NCI-H2171 treated with DMSO at 0.1 percent for 48 hours (cell line): ENCODE results near the gene EYA3.
"Not testable (repeated sequence)": the region's sequence is repeated elsewhere in the genome, so short reads cannot be mapped to it uniquely, and the experiment has no call there.

Source experiments
- DNase-seq: peaks from one replicate; lab custom pipeline; 2025; lab: John Stamatoyannopoulos, UW

Gene EYA3

DNA sequence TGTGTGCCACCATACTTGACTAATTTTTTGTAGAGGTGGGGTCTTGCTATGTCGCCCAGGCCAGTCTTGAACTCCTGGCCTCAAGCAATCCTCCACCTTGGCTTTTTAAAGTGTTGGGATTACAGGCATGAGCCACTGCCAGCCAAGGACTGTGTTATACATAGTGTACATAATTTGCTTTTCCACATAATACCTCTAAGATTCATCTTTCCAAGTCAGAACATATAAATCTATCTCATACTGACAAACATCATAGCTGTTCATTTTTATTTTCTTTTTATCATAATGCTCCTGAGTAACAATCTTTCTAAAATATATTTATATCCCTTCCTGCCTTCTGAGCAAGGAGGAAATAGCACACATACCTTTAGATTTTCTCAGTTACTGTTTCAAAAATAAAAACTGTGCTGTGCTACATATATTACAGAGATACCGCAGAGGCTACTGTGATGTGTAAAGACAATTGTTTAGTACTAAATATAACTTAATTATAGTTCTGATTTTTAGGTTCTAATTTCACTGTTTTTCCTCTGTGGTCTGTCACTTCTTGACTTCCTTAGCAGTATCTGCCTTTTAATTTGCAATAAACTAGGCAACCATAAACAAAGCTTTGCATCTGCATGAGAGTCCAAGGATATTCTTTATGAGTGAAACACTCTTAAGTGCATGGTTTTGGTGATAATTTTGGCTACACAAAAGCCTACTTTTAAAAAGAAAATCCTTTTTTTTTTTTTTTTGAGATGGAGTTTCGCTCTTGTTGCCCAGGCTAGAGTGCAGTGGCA, 59.3 kb downstream of the EYA3 start:
- no peak for DNase-seq

DNA sequence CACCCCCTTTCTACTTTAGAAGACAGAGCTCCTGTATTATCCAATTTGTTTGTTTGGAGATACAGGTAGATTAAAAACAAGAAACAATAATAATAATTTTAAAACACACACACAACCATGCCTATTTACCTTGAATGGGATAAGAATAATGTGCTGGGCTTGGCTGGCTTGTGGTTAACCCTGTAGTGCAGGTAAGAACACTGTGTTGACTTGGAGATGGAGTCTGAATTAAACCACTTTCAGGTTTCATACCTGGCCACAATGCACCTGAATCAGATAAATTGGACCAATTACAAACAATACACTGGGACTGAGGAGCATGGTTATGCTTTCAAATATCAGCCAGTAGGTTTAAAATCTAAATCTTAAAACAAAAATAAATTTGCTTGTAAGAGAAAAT, 60.8 kb downstream of the EYA3 start:
- no peak for DNase-seq

DNA sequence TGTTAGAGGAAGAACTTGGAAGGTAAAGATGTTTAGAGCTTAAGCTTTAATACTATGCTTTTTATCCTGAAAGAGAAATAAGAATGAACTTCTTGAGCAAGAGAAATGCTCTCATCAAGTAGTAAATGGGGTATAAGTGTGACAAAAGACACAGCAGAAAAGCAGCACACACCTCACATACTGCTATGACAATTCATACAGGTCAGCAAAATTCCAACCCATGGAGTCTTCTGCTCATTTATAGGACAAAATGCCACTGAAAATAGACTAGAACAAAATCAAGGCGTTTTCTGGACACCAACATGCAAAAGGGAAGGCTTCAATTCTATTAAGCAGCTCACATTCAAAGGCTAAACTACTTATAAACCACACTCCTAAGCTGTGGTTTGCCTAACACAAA, 61.2 kb downstream of the EYA3 start:
- DNase-seq: no peak

DNA sequence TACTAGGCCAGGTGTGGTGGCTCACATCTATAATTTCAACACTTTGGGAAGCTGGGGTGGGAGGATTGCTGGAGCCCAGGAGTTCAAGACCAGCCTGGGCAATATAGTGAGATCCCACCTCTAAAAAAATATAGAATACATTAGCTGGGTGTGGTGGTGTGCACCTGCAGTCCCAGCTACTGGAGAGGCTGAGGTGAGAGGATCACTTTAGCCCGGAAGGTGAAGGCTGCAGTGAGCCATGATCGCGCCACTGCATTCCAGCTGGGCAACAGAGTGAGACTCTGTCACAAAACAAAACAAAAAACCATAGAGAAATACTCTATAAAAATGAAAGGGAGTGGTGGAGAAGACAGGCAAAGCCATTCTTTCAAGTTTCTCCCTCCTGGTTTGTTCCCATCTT, 62.1 kb downstream of the EYA3 start:
- no peak for DNase-seq

DNA sequence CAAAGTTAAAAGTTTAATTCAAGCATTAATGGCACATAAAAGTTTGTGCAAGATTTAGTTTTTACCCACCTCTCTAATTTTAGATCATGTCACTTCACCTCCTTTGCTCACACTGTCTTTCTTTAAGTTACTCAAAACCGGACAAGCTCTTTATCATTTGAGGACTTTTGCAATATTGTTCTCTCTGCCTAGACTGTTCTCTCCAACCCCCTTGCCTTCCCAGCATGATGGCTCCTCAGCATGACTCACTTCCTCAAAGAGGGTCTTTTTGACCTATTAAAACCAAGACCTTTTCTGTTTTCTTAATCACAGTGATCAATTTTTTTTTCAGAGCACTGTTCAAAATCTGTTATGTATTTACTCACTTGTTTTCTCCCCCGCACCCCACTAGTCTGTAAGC, 67.3 kb downstream of the EYA3 start:
- no peak for DNase-seq

DNA sequence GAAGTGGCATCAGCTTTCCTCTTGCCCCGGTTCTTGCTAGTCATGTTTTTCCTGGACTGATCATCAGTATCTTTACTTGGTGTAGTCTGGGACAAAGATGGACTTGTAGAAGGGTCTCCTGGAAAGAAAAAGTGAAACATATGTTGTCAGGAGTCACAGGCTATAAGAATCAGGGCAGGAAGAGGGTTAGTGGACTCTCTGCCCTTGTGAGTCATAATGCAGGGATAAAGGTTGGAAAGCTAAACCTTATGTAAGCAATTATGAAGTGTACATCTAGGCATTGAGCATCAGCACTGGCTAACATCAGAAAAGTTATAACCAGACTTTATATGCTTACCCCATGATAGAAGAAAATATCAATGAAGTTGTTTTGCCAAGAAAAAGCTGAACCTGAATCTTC, 77.4 kb downstream of the EYA3 start:
- no peak for DNase-seq

DNA sequence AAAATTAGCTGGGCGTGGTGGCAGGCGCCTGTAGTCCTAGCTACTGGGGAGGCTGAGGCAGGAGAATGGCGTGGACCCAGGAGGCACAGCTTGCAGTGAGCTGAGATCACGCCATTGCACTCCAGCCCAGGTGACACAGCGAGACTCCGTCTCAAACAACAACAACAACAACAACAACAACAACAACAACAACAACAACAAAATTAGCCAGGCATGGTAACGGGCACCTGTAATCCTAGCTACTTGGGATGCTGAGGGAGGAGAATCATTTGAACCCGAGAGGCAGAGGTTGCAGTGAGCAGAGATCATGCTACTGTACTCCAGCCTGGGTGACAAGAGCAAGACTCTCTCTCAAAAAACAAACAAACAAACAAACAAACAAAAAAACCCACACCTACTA, 85.3 kb downstream of the EYA3 start:
- DNase-seq: not testable (repeated sequence)

DNA sequence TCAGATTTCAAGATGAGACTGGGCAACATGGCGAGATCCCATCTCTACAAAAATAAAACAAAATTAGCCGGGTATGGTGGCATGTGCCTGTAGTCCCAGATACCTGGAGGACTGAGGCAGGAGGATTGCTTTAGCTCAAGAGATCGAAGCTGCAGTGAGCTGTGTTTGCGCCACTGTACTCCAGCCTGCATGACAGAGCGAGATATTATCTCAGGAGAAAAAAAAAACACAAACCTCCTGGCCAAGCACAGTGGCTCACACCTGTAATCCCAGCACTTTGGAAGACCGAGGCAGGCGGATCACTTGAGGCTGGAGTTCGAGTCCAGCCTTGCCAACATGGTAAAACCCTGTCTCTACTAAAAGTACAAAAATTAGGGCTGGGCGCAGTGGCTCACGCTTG, 85.8 kb downstream of the EYA3 start:
- DNase-seq: no peak

DNA sequence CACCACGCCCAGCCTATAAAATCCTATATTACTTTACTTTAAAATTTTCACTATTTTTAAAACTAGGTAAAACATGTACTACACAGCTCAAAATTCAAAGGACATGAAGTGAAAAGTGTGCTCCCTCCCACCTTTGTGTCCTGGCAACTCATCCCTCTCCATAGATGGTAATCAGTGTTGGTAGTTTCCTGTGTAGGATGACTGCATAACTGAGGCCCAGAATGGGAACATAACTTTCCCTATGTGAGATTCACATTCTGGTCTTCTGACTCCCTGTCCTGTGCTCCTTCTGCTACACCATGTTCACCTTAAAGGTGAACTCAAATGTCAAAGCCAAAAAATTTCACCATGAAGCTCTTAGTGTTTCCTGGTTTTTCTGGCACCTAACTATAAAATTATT, 89.4 kb downstream of the EYA3 start:
- DNase-seq: no peak

DNA sequence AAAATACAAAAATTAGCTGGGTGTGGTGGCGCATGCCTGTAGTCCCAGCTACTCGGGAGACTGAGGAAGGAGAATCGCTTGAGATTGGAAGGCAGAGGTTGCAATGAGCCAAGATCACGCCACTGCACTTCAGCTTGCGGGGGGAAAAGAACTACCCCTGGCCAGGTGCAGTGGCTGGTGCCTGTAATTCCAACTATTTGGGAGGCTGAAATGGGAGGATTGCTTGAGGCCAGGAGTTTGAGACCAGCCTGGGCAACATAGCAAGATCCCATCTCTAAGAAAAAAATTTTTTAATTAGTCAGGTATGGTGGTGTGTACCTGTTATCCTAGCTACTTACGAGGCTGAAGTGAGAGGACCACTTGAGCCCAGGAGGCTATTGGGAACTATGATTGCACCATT, 93.9 kb downstream of the EYA3 start:
- not testable (repeated sequence) for DNase-seq

DNA sequence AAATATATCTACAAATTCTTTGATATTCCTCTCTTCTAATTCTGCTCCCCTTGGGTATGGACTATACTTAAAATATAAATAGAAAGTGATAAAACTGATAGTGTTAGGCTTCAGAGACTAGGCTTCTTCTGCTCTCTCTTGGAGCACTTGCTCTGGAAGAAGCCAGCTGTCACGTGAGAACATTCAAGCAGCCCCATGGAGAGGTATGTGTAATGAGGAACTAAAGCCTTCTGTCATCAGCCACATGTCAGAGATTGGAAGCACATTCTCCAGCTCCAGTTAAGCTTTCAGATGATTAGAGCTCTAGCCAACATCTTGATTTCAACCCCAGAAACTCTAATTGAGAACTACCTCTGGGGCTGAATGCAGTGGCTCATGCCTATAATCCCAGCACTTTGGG, 94.3 kb downstream of the EYA3 start:
- DNase-seq: peak; percentile 35

DNA sequence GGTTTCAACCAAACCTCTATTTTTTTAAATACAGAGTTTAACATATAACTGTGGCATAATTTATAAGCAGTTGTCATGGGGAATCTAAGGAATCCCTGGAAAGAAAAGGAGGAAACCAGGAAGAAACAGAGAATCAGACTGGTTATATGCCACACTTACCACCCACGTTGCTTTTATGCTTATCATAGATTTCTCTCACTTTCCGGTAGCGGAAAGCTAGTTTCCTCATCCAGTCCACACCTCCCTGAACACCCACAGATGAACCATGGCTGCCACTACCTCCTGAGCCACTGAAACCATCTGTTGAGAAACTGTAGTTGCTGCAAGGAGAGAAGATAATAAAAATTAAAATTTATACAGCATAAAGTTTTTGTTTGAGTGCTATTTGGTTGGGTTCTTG, 95.2 kb downstream of the EYA3 start:
- DNase-seq: no peak

DNA sequence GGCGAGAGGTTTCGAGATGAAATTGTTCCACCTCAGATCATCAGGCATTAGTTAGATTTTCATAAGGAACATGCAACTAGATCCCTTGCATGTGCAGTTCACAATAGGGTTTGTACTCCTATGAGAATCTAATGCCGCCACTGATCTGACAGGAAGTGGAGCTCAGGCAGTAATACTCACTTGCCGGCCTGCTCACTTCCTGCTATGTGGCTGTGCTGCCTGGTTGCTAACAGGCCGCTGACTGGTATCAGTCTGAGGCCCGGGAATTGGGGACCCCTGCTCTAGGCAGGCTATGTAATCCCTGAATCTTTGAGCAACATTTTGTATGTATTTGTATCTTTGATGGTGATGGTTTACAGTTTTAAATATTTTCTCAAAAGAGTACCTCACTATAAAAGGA, 96.1 kb downstream of the EYA3 start:
- no peak for DNase-seq

DNA sequence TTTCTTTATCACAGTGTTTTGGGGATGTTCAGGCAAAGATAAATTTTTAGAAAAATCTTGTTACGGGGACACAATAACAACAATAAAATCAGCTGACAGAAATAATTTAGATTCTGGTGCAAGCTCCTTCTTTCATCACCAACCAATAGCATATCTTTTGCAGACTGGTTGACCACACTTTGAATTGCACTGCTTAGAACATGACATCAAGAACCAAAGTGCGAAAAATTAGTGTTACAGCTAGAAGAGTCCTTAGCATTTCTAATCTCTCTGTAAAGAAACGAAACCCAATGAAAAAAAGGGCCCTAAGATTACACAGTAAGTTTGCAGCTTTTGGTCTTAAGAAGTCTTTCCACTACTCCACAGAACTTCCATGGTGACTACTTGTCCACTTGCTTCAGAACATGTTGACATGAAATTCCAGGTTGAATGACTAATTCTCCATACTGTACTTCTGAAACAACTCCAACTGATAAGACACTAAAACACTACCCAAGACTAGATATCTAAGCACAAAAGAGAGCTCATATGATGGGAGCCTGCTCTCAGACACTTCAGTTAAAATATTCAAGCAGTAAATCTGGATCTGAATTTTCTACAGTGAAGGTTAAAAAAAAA, 97.4 kb downstream of the EYA3 start:
- DNase-seq: no peak

DNA sequence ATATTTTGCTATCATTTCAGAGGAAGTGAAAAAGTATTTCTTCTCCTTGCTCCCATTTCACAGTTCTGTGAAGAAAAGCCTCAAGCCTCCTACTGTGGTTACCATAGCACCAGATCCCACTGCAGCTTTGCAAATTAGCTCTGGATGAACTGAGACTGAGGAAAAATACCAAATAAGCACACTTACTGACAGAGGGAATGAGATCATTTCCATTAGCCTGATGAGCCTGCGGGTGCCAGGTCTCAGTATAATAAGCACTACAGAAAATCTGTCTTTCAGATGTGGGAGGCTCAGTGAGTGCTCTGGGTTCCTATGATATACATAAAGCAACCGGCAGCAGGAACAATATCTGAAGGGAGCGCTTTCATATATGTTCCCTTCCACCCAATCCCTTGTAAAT, 107.3 kb downstream of the EYA3 start:
- DNase-seq: no peak

DNA sequence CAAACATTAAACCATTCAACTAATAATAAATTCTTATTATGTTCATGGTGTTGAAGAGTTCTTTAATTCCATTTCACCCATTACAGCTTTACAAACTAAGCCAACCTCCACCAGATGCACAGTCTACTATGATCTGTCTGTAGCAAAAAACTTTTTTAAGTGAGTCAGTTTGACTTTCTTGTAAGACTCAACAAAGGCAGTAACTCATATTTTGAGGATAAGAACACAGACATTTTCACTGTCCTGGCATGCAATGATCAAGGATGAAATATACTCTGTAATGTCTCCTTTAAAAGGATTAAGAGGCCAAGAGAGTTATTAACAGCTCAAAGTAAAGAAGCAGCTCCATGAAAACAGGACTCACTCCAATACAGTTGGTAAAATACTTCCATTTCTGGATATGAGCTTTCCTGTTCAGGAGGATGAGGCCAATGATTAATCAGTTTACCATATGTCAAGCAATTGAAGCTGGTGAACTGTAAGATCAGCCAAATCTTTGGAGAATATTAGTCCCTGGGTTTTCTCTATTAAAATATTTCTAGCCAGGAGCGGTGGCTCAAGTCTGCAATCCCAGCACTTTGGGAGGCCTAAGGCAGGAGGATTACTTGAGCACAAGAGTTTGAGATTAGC, 108.1 kb downstream of the EYA3 start:
- no peak for DNase-seq

DNA sequence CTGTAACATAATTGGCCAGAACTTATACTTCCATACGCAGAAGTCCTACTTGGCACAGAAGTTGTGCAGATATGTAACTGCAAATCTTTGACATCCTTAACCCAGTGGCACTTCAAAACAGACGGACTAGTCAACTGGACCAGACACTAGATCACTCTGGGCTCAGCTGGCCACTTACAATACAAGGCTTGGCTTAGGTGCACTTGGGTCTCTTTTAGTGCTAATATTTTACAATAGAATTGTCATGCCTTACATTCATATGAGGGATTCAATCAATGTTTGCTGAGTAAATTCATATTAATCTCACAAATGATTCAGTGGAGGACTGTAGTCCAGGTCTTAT, 108.6 kb downstream of the EYA3 start:
- no peak for DNase-seq

DNA sequence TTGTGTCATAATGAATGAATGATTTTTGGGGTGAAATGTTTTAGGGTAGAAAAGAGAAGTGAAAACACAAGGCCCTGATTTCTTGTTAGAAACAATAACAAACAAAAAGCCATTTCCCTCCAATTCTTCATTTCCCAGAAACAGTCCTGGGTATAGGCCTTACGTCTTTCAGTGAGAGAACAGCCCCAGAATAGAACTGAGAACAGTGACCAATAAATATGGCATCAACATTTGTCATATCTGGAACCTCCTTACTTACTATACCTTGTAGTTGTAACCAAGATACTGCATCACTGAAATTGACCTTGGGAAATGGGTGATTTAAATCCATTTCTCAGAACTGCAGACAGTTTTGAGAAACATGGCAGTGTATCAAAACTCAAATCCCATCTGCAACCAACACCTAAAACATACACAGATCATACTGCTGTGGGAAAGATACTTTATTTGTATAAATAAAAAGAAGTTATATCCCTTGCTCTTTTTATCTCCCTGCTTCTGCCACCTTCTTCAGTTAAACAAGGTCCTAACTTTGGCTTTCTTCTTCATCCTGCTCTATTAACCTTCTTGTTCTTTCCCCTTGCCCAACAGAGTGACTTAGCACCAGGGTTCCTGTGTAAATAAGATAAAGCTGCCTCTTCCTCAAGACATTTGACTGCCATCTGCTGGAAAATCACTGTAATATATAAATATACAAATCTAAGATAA, 109.1 kb downstream of the EYA3 start:
- peak; percentile 69 for DNase-seq

DNA sequence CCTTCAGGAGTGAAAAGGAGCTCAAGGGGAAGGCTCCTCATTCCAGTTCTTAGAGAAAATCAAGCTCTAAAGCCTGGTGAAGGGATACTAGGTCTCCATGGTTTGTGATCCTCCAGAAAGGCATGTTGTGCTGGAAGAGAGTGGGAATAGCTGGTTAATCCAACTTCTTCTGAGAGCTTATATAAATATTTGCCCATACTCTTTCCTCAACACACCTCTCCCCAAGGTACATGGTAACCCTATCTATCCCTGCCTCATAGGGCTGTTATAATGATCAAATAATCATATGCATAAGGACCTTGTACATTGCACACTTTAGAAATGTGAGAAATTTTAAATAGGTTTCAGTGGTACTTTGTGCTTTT, 114.0 kb downstream of the EYA3 start:
- DNase-seq: no peak

DNA sequence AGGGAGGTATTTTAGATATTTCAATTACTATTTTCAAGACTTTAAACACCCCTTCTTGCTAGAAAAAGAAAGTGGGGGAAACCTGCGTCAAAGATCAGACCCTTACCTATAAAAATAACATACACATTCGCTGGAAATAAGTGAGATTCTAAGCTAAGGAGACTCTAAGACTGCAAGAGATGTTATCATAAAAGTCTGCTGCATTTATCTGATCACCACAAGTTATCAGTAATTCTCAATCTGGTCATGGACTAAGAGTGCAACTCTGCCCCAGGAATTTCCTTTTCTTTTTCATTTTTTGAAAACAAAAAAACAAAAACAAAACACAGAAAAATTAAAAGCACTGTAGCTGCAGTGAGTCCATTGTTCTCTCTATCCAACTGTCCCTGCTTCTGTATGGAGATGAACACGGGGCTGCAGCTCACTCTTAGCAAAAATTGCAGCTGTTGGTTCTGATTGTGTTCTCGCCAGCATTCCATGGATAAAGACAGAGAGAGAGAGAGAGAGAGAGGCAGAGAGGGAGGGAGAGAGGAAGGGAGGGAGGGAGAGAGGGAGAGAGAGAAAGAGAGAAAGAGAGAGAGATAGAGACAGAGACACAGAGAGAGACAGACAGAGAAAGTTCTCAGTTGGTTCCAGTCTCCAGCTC, 114.5 kb downstream of the EYA3 start:
- DNase-seq: no peak

DNA sequence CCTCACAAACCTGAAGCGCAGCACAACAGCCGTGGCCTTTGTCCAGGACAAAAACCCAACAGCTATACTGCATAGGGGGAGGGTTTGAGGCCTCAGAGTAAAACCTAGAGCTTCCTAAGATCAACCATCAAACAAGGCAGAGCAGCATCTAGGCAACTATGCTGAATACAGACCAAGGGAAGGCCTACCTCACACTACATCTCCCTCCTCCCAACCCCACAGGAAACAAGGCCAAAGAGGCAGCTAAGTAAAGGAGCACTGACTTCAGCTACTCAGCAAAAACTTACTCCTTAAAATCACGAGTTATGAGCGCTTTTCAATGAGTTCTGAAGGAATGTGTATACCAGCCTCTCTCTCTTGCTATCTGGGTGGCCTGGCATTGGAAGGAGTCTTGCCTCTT, 116.3 kb downstream of the EYA3 start:
- no peak for DNase-seq

DNA sequence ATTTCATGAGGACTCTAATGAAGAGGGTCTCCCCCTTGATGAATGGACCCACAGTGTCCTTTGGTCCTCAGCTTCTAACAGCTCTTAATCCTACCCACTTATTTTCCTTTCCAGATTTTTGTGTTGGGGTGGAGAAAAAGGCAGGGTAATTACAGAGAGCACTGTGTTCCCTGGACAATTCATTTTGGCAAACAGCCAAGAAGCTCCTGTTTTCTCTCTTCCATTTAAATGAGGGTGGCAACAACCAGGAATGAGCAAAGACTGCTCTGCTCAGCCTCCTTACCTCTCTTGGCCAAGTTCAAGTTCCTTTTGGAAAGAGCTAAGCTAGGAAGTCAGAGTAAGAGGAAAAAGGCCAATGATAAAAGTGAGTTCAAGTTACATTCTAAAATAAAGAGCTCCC, 116.7 kb downstream of the EYA3 start:
- peak; percentile 72 for DNase-seq

DNA sequence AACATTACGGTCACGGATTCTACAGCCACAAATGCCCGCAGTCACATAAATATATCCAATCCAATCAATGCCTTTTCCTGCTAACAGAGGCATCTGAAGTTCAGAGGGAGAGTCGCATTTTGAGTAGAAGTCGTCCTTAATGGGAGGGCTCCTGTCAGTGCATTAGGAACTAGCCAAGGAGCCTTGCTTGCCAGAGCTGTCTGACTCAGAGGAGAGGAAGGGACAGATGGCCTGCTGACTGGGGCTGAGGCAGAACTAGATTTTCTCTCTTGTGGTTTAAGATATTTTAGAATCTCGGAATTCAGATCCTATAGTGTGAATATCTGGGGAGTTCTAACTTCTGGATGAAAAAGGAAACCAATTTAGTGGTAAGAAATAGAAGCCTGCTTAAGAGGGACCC, 118.0 kb downstream of the EYA3 start:
- peak; percentile 38 for DNase-seq
